Tibial artery (tissue), 4 donors: ENCODE measurements around the gene FARS2.

Experiments
- DNase-seq, 2 donors: peaks; one replicate each; pipeline ENCODE4 v3.0.0-alpha.2; 2019
- H3K27ac ChIP-seq, 2 donors: fragments of 200-600 bp; sonication (generic) in 1 of 2; 1 replicate in 1 of 2; 2 replicates in 1 of 2; pipeline ENCODE4 v1.5.1; 2018 to 2019; ENCODE audit warnings: mild to moderate bottlenecking in 1 of 2
- H3K27me3 ChIP-seq, 2 donors: fragments of 200-600 bp; sonication (generic) in 1 of 2; one replicate each; pipeline versions ENCODE4 v1.5.1 to v1.6.0; 2016 to 2019
- H3K36me3 ChIP-seq, 3 donors: fragments of 200-600 bp; sonication (generic) in 2 of 3; one replicate each; pipeline ENCODE4 v1.5.1; 2016 to 2019; ENCODE audit warnings: mild to moderate bottlenecking in 2 of 3
- H3K4me1 ChIP-seq, 4 donors: fragments of 200-600 bp; sonication (generic) in 2 of 4; 1 replicate in 3 of 4; 2 replicates in 1 of 4; pipeline ENCODE4 v1.5.1; 2016 to 2019
- H3K4me3 ChIP-seq, 2 donors: fragments of 200-600 bp; sonication (generic) in 1 of 2; 1 replicate in 1 of 2; 2 replicates in 1 of 2; pipeline ENCODE4 v1.5.1; 2018 to 2019; ENCODE audit warnings: mild to moderate bottlenecking in 2 of 2
- H3K9me3 ChIP-seq, 3 donors: fragments of 200-600 bp; sonication (generic) in 1 of 3; one replicate each; pipeline ENCODE4 v1.5.1; 2016 to 2019
- intact Hi-C: fragments of 100-400 bp; cut with DNase I; formaldehyde crosslinking; loops from one replicate; pipeline ENCODE4 v1.15.0; 2023; ENCODE audit warnings: low total_unique reads
- TF ChIP-seq, protein P1 (sequence below), 2 experiments: fragments of 200-600 bp in 1 of 2; fragments of 450-650 bp in 1 of 2; IDR thresholded peaks; one replicate each; pipeline ENCODE4 v1.5.1; 2017 to 2019; ENCODE audit warnings: antibody characterized with exemption in 2 of 2, mild to moderate bottlenecking in 1 of 2, moderate library complexity in 1 of 2

Gene FARS2

DNA sequence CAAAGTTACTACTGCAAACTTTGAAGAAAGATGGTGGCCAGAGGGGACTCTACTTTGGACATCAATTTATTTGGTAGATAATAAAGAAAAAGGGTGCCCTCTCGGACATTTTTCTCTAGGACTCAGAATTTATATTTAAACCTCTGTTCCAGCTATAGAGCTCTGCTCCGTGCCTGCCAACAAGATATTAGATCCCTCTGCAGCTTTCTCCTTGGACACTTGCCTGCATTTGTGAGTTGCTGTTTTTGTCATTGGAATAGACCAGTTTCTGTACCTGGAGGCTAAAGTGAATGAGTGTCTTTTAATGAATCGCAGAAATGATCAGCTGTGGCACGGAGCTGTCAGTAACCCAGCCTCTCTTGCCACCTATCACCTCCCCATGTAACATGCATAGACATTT is 491.9 kb downstream of the FARS2 start:
- no peak overlapping the region for H3K27ac ChIP-seq
- no peaks in the 10 kb centered on the region for H3K4me1 ChIP-seq

DNA sequence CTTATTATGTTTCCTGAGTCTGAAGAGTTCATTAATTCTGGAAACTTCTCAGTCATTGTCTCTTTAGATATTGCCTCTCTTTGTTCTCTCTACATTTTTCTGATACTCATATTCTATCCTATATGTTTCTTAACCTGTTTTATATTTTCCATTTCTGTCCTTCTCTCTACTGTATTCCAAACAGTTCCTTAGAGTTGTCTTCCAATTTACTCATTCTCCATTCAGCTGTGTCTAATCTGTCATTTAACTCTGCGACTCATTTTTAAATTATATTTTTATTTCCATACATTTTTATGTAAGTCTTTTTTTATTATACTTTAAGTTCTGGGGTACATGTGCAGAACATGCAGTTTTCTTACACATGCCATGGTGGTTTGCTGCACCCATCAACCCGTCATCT is 493.6 kb downstream of the FARS2 start:
- no peak overlapping the region for H3K27ac ChIP-seq
- TF ChIP-seq, protein P1, sequence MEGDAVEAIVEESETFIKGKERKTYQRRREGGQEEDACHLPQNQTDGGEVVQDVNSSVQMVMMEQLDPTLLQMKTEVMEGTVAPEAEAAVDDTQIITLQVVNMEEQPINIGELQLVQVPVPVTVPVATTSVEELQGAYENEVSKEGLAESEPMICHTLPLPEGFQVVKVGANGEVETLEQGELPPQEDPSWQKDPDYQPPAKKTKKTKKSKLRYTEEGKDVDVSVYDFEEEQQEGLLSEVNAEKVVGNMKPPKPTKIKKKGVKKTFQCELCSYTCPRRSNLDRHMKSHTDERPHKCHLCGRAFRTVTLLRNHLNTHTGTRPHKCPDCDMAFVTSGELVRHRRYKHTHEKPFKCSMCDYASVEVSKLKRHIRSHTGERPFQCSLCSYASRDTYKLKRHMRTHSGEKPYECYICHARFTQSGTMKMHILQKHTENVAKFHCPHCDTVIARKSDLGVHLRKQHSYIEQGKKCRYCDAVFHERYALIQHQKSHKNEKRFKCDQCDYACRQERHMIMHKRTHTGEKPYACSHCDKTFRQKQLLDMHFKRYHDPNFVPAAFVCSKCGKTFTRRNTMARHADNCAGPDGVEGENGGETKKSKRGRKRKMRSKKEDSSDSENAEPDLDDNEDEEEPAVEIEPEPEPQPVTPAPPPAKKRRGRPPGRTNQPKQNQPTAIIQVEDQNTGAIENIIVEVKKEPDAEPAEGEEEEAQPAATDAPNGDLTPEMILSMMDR (IDR thresholded peaks at IDR 0.05) = no peak
- H3K4me1 ChIP-seq = no peaks in the 10 kb centered on the region
- peaks cover 0 to 11% (median 0%) of the 10 kb centered on the region in 3 donors for H3K36me3 ChIP-seq
- H3K27me3 ChIP-seq = no peaks in the 10 kb centered on the region
- no peak overlapping the region for H3K4me3 ChIP-seq
- intact Hi-C loops = loop anchor here (5.0 kb wide), 1 partner anchor 73 kb away; no protein-coding TSS in a partner anchor
- H3K9me3 ChIP-seq = peaks cover 0 to 26% (median 10%) of the 10 kb centered on the region in 3 donors
- DNase-seq = no peak

More for the DNA sequence above, 491.9 kb downstream of the FARS2 start:
- H3K4me3 ChIP-seq = no peak overlapping the region
- peaks cover 0 to 26% (median 10%) of the 10 kb centered on the region in 3 donors for H3K9me3 ChIP-seq
- DNase-seq = no peak
- H3K36me3 ChIP-seq = peaks cover 0 to 11% (median 0%) of the 10 kb centered on the region in 3 donors
- H3K27me3 ChIP-seq = no peaks in the 10 kb centered on the region
- intact Hi-C loops = loop anchor here (5.0 kb wide), 1 partner anchor 71 kb away; no protein-coding TSS in a partner anchor
- TF ChIP-seq, protein P1 (IDR thresholded peaks at IDR 0.05) = no peak

GRCh38 chr6:5759571-5759970 is 498.3 kb downstream of the FARS2 start:
- no peak overlapping the region for H3K27ac ChIP-seq
- H3K9me3 ChIP-seq = peaks cover 0 to 14% (median 3%) of the 10 kb centered on the region in 3 donors
- TF ChIP-seq, protein P1 (IDR thresholded peaks at IDR 0.05) = no peak
- H3K4me1 ChIP-seq = peaks cover 0 to 38% (median 29%) of the 10 kb centered on the region in 4 donors
- H3K4me3 ChIP-seq = no peak overlapping the region
- H3K27me3 ChIP-seq = no peaks in the 10 kb centered on the region
- intact Hi-C loops = no loop called here
- no peak for DNase-seq
- no peaks in the 10 kb centered on the region for H3K36me3 ChIP-seq

GRCh38 chr6:5761370-5761769 is 500.1 kb downstream of the FARS2 start:
- Histone ChIP-seq H3K9me3 (no peaks in the 10 kb centered on the region), H3K27me3 (no peaks in the 10 kb centered on the region), H3K4me3 (no peak overlapping the region), H3K36me3 (no peaks in the 10 kb centered on the region), H3K27ac (peak overlapping the region; percentile 85), H3K4me1 (peaks cover 5 to 56% (median 37%) of the 10 kb centered on the region in 4 donors)
- DNase-seq = peak; percentile 72 to 80
- TF ChIP-seq, protein P1 (IDR thresholded peaks at IDR 0.05) = no peak
- intact Hi-C loops = loop anchor here (10.0 kb wide), 3 partner anchors 557 to 1407 kb away; partner anchors contain the start of gene PPP1R3G

GRCh38 chr6:5762561-5762968 is 501.3 kb downstream of the FARS2 start:
- TF ChIP-seq, protein P1 (IDR thresholded peaks at IDR 0.05) = no peak
- peak; percentile 65 to 87 for DNase-seq
- Histone ChIP-seq H3K27me3 (no peaks in the 10 kb centered on the region), H3K36me3 (no peaks in the 10 kb centered on the region), H3K4me1 (peaks cover 5 to 56% (median 37%) of the 10 kb centered on the region in 4 donors), H3K9me3 (no peaks in the 10 kb centered on the region), H3K27ac (peak overlapping the region; percentile 85), H3K4me3 (no peak overlapping the region)
- intact Hi-C loops = loop anchor here (10.0 kb wide), 3 partner anchors 558 to 1408 kb away; partner anchors contain the start of gene PPP1R3G
